Stimulated activated CD4-positive, alpha-beta T cell treated with anti-CD3 and anti-CD28 coated beads, TNF-alpha, amount 100 ng/mL, for 4 hours (primary cell): ENCODE data around the gene ATP8A1.
"Not testable (repeated sequence)": the region's sequence is repeated elsewhere in the genome, so short reads cannot be mapped to it uniquely, and the experiment has no call there.

Source experiments
- DNase-seq, 3 experiments: peaks; one replicate each; pipeline ENCODE4 v3.0.0-alpha.2; 2020; ENCODE audit warnings: low read depth in 3 of 3

ATP8A1 gene

DNA sequence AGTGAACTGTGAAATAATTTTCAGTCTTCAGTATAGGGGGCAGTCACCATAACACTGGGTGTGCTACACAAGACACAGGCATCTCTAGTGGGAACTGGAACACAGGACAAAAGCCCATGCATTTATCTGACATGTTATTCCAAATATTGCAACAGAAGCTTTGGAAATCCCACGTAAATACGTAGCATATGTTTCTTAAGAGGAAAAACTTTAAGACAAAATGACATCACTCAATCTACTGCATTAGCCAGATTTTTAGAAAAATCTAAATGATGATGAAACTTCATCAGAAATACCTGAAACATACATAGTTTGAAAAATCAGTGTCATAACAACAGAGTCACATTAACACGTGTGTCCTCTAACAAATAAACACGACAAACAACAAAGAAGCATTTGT is 245.1 kb downstream of the ATP8A1 start:
- DNase-seq, result no peak

DNA sequence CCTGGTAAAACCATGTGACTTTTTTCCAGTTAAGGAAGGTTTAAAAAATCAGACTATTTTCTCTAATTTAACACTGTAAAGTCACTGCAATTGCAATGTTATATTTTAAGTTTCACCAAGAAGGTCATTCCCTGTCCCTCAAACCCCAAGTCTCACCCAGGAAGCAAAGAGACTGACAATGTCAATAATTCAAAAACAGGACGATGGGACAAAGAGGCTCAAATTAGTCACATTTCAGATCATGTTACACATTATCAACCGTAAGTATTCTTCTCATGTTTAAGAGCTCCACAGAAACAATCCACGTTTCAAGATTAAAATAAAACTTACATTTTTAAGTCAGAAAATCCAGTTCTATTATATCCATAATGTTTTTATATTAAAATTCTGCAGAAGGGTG is 246.5 kb downstream of the ATP8A1 start:
- DNase-seq, result no peak

DNA sequence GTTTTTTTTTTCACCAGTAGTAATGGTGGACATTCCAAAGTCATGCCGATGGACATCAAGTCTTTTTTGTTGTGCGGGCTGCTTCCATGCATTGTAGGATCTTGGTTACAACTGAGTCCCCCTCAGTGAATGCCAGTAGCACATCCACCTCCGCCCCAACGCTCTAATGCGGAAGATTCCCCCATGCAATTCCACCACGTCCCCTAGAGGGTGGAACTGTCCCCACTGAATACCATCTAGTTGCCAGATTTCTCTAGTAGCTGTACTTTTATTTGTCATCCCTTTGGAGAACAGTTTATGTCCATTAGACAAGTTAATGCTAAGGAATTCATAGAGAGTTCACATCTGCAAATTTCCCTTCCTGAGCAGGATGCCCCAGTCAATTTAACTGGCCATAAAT is 252.9 kb downstream of the ATP8A1 start:
- DNase-seq, result no peak

DNA sequence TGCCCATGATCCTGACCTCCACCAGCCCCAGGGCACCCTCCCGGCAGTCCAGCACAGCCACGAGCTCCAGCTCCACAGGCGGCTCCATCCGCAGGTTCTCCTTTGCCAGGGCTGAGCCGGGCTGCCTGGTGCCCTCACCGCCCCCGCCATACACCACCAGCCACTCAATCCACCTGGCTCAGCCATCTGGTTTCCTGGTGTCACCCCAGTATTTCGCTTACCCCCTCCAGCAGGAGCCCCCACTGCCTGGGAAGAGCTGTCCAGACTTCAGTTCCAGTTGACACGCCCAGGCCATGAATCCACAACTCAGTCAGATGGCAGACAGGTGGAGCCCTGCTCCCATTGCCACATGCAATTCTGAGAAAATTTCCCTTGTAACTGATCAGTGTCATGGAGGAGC is 255.7 kb downstream of the ATP8A1 start:
- DNase-seq, result no peak

DNA sequence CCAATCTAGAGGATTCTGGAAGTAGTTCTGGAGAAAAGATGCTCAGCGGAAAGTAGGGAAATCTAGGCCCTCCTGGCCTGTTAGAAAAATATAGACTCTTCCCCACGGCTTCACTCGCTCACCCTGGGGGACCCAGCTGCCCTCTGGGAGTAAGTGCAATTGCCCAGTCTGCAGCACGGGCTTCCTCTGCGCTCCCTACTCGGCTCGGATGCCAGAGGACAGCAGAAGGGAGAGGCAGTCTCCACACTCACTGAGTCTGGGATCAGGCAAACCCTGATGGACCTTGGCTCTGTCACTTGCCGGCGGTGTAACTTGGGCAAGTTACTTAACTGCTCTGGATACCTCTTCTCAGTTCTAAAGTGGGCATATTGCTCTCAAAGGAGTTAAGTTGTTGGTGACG is 257.5 kb downstream of the ATP8A1 start:
- DNase-seq, result no peak

DNA sequence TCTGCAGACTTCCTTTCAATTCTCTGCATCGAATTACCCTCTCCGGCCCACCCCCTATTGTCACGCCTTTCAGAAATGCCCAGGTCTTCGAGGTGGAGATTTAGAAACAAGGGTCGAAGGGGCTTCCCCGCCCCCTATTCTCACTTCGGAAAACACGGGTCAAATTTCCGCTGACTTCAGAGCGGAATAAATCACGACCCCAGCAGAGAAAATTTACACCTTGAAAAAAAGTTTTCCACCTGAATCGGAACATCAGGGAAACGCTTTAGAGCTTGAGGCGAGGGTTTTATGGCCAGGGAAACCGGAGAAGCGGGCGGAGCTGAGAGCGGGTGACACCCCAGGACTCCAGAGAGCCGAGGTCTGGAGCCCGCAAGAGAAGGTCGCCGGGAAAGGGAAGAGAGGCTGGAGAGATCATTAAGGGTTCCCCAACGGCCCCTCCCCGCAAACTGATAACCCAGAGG is 258.0 kb downstream of the ATP8A1 start:
- no peak for DNase-seq

DNA sequence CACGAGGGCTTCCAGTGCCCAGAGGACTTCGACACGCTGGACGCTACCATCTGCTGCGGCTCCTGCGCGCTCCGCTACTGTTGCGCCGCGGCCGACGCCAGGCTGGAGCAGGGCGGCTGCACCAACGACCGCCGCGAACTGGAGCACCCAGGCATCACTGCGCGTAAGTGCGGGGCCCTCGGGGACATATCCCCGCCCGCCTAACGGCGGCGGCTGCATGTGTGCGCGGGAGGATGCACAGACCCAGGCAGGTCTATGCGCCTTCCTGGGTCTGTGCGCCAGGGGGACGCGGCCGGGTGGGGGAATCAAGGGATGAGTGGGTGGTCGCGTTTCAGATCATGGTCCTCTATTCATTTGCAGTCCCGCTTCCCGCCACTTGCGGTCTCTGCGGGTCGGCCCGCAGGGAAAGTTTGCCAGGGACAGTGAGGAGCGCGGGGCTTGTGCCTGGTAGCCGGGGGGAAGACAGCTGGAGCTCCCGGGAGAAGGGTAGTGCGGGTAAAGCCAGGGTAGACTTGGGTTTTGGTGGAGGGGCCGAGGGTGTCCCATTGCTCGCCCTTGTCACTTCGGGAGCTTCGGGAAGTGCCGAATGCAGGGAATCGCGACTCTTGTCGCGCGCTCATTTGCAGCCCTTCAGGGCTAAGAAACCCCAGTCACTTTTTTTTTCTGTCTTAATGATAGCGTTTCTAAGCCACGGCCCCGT is 258.6 kb downstream of the ATP8A1 start:
- DNase-seq, result no peak

DNA sequence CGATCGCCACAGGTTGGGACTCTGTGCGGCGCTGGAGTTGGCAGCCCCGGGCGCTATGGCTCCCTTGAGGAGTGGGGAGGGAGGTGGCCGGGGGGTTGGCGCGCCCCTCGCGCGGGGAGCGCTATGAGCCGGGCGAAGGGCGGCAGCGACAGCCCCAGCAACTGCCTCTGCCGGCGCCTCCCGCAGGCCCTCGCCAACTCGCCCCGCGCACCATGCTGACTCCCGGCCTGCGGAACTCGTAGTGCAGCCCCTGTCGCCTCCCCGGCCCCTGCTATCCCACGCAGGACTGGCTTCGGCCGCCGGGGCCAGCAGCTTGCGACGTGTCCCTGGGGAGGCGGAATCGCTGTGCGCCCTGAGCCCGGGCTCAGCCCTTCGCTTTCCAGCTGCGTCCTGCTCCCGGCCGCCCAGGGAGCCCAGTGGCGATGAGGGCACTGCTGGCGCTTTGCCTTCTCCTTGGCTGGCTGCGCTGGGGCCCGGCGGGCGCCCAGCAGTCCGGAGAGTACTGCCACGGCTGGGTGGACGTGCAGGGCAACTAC is 259.2 kb downstream of the ATP8A1 start:
- no peak for DNase-seq

DNA sequence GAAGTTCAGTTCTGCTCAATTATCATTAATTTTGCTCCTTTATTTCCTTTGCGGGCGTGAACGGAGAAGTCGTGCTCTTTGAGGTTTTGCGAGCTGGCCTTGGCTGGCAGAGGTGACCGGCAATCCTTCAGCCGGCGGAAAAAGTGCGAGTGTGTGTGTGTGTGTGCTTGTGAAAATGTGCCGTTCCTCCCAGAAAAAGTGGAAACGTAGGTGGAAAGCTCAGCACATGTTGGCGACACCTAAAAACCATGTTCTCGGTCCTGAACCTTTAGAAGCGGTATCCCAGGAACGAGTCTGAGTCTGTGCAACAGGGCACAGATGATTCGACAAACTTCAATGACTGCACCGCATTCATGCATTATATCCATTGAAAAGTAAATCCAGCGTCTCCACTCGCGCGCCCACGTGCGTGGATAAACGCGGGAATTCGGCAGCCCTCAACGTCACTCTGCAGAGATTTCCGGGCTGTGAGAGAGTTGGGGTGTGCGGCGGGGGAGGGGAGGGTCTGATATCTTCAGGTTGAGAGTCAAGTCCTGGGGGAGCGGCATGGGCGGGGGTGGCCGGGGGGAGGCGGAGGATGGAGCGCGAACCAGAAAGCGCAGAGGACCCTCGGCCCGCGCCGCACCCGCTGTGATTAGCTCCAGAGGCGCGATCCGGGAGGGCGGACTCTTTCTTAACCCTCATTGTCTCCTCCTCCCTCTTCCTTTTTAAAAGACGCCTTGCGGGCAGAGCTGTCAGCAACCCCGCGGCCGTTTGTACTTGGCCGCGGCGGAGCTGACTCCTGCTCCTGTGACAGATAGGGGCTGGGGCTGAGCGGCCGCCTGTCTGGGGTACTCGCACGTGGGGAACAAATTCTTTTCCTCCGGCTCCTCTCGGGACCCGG is 259.9 kb downstream of the ATP8A1 start, which contains the start of gene SHISA3:
TSS of gene SHISA3 (plus strand) at position 737 of the 883 bp plus-strand sequence. CDS start 569 bp downstream, outside the sequence.
- no peak for DNase-seq

DNA sequence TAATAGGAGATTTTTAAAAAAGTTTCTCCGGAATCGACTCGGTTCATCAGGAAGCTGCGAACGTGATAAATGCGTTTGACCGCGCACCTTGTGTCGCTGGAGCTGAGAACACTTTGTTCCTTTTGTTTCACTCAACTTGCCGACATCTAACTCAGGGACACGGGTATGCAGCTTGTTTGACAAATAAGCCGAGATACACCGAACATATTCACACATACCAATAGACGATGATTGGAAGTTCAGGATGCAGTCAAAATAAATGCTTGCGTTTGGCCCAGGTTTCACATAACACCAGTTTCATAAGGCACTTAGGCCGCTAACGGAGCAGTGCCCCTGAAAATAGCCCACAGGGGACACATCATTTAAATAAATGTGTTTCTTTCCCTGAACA is 260.5 kb downstream of the ATP8A1 start:
- DNase-seq, result no peak

DNA sequence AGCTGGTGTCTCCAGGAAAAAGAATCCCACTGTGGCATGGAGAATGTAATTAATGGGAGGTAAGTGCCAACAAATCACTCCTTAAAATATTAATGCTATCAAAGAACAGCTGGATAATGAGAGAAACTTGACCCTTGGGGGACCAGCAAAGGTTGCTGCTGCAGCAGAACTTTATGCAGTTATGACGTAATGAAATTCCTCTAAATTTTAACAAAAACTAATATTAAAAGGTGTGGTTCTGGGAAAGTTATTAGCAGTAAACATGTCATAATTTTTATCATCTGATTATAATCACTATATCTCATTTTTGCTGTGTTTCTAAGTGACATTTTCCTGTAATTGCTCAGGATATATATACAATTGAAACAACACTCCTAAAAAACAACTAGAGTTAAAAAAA is 261.3 kb downstream of the ATP8A1 start:
- DNase-seq, result no peak

DNA sequence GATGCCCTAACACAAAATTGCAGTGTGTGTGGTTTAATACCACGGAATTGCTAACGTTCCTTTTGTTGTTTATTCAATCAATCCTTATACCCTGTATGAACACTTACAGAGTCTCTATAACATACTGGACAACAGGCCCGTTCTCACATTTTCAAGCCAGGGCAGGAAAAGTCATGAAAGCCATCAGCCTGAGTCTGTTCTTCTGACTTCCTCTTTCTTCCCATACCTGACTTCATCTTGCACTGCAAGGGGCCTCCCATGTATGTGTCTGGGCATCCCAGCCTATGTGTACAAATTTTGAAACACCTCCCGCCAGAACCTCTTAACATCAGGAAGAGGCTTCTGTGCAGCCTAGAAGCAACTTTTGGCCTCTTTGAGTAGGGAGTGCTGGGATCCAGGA is 264.5 kb downstream of the ATP8A1 start:
- no peak for DNase-seq

DNA sequence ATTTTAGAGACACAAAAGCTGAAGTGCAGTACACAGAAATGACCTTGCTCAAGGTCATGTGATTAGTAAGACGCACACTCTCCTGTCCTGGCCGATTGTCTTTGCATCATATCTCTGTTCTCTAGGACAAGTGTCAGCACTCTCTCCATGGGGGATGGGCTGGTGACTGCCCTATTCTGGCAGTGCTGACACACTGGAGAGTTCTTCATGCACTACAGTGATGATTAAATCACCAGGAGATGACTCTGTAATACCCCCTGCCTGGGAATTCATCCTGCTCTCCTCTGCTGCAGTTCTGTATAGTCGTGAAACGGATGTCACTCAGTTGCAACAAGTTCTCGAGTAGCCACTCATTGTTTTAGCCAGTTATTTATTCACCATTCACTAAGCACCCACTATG is 264.9 kb downstream of the ATP8A1 start:
- DNase-seq, result no peak

DNA sequence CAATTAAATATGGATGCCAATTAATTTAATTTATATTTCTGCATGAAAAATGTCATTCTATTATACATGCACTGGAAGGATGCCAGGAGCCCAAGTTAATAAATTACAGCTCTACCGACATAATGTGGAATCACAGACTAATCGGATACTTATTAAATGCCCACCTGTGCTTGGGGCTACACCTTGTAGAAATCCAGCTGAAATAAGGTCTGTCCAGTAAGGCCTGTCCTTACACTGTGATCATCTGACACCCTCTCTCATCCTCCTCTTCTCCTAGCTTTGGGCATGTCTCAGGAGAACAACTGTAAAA is 265.6 kb downstream of the ATP8A1 start:
- no peak for DNase-seq

DNA sequence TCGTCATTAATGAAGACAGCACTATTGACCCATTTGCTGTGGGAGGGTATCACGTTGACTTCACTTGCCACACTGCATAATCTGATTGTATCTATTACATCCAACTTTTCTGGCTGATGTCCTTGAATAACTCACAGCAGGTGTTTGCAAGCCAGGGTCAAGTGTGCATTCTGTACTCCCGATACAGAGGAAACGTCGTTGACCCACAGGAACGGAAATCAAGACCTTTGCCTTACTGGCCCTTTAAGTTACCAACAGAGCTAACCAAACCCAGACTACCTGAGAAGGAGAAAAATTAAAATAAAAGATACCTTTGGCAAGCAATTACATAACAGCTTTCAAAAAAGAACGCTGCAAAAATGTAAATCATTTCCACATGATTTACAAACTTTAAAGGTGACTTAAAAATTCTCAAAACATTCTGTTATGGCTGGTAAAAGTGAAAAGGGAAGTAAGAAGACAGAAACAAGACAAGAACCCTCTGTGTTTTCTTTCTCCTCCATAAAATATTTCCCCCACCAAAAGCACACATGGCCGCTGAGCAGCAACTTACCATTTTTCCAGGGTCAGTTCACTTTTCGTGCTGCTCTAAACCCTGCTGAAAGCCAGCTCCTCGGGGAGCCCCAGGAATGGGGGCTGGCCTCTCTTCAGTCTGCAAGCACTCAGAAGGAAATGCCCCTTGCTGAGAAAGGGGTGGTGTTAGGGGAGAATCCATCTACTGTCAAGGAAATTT is 266.1 kb downstream of the ATP8A1 start:
- DNase-seq, result no peak

DNA sequence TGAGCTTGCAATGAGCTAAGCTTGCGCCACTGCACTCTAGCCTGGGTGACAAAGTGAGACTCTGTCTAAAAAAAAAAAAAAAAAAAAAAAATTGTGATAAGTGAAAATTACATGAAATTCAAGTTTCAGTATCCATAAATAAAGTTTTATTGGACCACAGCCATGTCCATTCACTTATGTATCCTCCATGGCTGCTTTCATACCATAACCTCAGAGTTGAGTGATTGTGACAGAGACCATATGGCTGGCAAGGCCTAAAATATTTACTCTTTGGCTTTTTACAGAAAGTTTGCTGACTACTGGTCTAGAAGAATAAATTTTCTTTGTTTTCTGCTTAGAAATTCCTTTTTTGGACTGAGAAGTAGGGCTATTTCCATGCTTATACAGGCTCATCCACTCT is 271.4 kb downstream of the ATP8A1 start:
- DNase-seq, result no peak

DNA sequence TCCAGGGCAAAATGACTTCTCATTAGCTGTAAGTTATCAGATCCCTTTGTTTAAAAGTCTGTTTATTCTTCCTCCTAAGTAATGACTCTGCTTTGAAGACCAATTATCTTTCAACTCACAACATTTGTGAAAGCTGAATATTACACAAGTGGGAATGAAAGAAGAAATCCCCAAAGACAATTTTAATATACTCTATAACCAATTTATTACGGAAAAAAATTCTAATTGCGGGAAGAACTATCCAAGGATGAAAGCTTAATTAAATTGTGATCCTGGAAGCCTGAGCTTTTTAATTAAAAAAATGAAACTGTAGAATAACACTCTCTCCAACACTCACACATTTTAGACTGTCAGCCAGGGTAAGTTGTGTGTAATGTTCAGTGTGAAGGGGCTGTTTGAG is 275.2 kb downstream of the ATP8A1 start:
- no peak for DNase-seq

DNA sequence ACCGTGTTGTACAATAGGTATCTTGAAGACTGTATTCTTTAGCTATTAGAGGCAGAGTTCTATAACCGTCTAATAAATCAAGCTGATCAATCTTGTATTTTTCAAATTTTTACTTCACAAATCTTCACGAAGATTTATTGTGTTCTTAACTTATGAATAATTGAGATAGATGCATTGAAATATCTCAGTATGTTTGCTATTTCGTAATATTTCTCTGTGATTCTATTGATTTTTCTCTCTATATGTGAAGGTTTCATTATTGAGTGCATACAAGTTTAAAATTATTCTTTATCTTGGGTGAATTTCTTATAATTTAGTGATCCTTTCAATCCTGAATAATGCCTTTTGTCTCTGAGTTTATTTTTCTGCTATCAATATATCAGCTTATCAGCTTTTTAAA is 279.4 kb downstream of the ATP8A1 start:
- DNase-seq, result no peak

DNA sequence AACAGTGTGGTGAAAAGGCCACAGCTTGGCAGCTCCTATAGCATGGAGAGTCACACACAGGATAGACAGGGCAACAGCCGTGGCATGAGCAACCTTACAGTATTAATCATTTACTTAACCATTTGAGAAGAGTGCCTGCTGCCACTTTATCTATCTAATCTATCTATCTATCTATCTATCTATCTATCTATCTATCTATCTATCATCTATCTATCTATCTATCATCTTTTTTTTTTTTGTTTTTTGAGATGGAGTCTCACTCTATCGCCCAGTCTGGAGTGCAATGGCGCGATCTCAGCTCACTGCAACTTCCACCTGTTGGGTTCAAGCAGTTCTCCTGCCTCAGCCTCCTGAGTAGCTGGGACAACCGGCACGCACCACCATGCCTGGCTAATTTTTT is 284.6 kb downstream of the ATP8A1 start:
- not testable (repeated sequence) for DNase-seq

DNA sequence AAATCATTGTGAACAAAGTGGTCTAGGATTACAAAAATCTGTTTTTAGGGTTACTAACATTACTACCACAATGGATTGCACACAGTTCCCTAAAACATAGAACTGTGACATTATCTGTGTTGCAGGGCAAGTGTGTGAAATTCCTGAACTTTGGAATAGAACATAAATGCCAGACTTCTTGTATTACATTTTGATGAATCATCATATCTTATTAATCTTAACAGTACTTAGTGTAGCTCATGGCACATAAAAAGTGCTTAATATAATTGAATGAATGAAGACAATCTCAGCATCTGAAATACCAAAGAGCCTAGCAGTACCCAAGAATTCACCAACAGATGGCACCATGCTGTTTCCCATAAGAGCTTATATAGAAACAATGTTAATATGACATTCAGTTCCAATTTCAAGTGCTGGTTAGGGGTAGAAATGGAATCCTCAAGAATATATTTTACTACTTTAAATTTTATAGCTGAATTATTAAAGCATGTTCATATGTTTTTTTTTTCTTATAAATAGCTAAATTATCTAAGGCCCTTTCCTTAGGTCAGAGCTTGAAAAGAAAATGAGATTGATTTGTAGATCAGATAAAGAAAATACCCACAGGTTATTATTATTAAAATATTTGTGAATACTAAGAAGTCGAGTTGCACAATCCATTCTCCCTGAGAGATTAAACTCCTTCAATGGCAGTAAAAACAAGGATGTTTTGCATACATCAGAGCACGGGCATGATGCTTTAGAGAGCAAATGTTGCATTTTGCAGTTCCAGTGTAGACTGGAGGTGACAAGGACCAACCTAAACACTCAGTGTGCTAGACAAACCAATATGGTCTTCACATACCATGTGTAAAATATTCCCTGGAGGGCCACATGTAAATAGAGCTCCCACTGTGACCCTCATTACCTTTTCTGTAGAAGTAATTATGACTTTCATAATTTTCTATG is 285.3 kb downstream of the ATP8A1 start:
- DNase-seq, result no peak

DNA sequence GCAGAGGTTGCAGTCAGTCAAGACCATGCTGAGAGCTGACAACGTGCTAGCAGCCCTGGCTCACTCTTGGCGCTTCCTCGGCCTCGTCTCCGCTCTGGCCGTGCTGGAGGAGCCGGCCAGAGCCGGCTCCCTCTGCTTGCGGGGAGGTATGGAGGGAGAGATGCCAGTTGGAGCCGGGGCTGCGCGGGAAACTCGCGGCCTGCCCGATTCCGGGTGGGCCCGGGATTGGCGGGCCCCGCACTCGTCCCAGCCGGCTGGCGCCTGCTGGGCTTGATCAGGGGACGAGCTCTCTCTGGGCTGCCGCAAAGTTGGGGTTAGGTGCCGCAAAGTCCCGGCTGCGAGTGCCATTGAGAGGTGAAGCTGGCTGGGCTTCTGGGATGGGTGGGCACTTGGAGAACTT is 287.4 kb downstream of the ATP8A1 start:
- DNase-seq, result no peak
